CD14-positive monocyte (primary cell): ENCODE measurements around the gene COX6A2. TPM values are rescaled to one million over a fixed set of nuclear protein-coding genes. Genes with fewer than 3 reads are reported as not detected.

Experiments used
- DNase-seq, 3 donors: peaks; one replicate each; pipeline ENCODE4 v3.0.0-alpha.2; 2011 to 2022
- H2AFZ ChIP-seq: 2 replicates; pipeline ENCODE4 v1.6.0; 2012; ENCODE audit warnings: mild to moderate bottlenecking, low read depth, low read length, inconsistent platforms; ENCODE audit not compliant: insufficient read depth, poor library complexity, severe bottlenecking
- H3K27ac ChIP-seq, 2 donors: 1 replicate in 1 of 2; 2 replicates in 1 of 2; pipeline ENCODE4 v1.5.1; 2012 to 2013; ENCODE audit warnings: low read length in 2 of 2, control low read depth in 1 of 2, inconsistent platforms in 1 of 2, low read depth in 1 of 2, mild to moderate bottlenecking in 1 of 2
- H3K27me3 ChIP-seq, 2 donors: one replicate each; pipeline versions ENCODE4 v1.6.0 to v1.6.1; 2011 to 2013; ENCODE audit warnings: low read length in 2 of 2; ENCODE audit not compliant: control insufficient read depth in 2 of 2, insufficient read depth in 2 of 2
- H3K36me3 ChIP-seq, 2 donors: replicated peaks in 1 of 2; 1 replicate in 1 of 2; 2 replicates in 1 of 2; pipeline versions ENCODE4 v1.5.1 to v1.6.1; 2012 to 2013; ENCODE audit warnings: low read length in 2 of 2, control low read depth in 1 of 2, inconsistent platforms in 1 of 2, mild to moderate bottlenecking in 1 of 2; ENCODE audit not compliant: insufficient read depth in 2 of 2, control insufficient read depth in 1 of 2
- H3K4me1 ChIP-seq, 2 donors: 1 replicate in 1 of 2; 2 replicates in 1 of 2; pipeline versions ENCODE4 v1.5.1 to v1.6.1; 2012 to 2013; ENCODE audit warnings: low read length in 2 of 2, control low read depth in 1 of 2, inconsistent platforms in 1 of 2, mild to moderate bottlenecking in 1 of 2, moderate library complexity in 1 of 2; ENCODE audit not compliant: insufficient read depth in 2 of 2, control insufficient read depth in 1 of 2
- H3K4me2 ChIP-seq: replicated peaks from 2 replicates; pipeline ENCODE3; 2012; ENCODE audit warnings: low read length, moderate library complexity, mild to moderate bottlenecking; ENCODE audit not compliant: poor library complexity, severe bottlenecking; ENCODE audit errors: extremely low read depth
- H3K4me3 ChIP-seq, 3 experiments: fragments of 200-600 bp in 1 of 3; sonication (generic) in 1 of 3; replicated peaks in 1 of 3; 1 replicate in 2 of 3; 2 replicates in 1 of 3; pipeline ENCODE4 v1.5.1; 2011 to 2013; ENCODE audit warnings: low read length in 3 of 3, mild to moderate bottlenecking in 3 of 3, control low read depth in 2 of 3, low read depth in 2 of 3, inconsistent platforms in 1 of 3, moderate library complexity in 1 of 3
- H3K79me2 ChIP-seq: 2 replicates; pipeline ENCODE4 v1.6.0; 2012; ENCODE audit warnings: mild to moderate bottlenecking, control low read depth, inconsistent platforms, low read length, moderate library complexity; ENCODE audit not compliant: insufficient read depth
- H3K9ac ChIP-seq: 2 replicates; pipeline ENCODE4 v1.6.0; 2017; ENCODE audit warnings: low read length, mild to moderate bottlenecking; ENCODE audit not compliant: insufficient read depth, poor library complexity, severe bottlenecking
- H3K9me3 ChIP-seq, 2 donors: replicated peaks in 1 of 2; 1 replicate in 1 of 2; 2 replicates in 1 of 2; pipeline versions ENCODE4 v1.5.1 to v1.6.1; 2012 to 2013; ENCODE audit warnings: low read length in 2 of 2, control low read depth in 1 of 2; ENCODE audit not compliant: control insufficient read depth in 1 of 2, insufficient read depth in 1 of 2
- H4K20me1 ChIP-seq: 2 replicates; pipeline ENCODE4 v1.6.0; 2012; ENCODE audit warnings: mild to moderate bottlenecking, low read length, control low read depth, moderate library complexity; ENCODE audit not compliant: insufficient read depth
- H3K27ac Mint-ChIP-seq, 7 donors: one replicate each; pipeline ENCODE4 v1.8.0; 2020; ENCODE audit warnings: mild to moderate bottlenecking in 7 of 7, mixed read lengths in 7 of 7, moderate library complexity in 6 of 7, inconsistent platforms in 2 of 7
- H3K27me3 Mint-ChIP-seq, 3 donors: one replicate each; pipeline ENCODE4 v1.8.0; 2021 to 2022; ENCODE audit warnings: low read depth in 3 of 3, mild to moderate bottlenecking in 3 of 3, mixed read lengths in 3 of 3, moderate library complexity in 3 of 3, inconsistent platforms in 1 of 3
- H3K36me3 Mint-ChIP-seq, 2 donors: one replicate each; pipeline ENCODE4 v1.8.0; 2020; ENCODE audit warnings: mixed read lengths in 2 of 2, inconsistent platforms in 1 of 2, mild to moderate bottlenecking in 1 of 2
- H3K4me1 Mint-ChIP-seq: one replicate; pipeline ENCODE4 v1.8.0; 2020; ENCODE audit warnings: mild to moderate bottlenecking, mixed read lengths
- H3K4me3 Mint-ChIP-seq, 2 donors: one replicate each; pipeline ENCODE4 v1.8.0; 2020; ENCODE audit warnings: mild to moderate bottlenecking in 2 of 2, mixed read lengths in 2 of 2, moderate library complexity in 1 of 2
- H3K9me3 Mint-ChIP-seq, 7 donors: one replicate each; pipeline ENCODE4 v1.8.0; 2020 to 2022; ENCODE audit warnings: mixed read lengths in 7 of 7, mild to moderate bottlenecking in 6 of 7, moderate library complexity in 6 of 7, inconsistent platforms in 2 of 7
- CTCF ChIP-seq: fragments of 200-600 bp; IDR thresholded peaks from one replicate; pipeline ENCODE4 v1.8.0; 2022; ENCODE audit warnings: antibody characterized with exemption, mild to moderate bottlenecking
- WGBS: methylation state at CpG from one replicate; pipeline ENCODE4 v1.1.5; 2013; ENCODE audit warnings: missing lambda C conversion rate; ENCODE audit not compliant: insufficient coverage; 5-methylcytosine and 5-hydroxymethylcytosine counted together
- intact Hi-C, 2 donors: fragments of 100-400 bp; cut with micrococcal nuclease; formaldehyde crosslinking; loops; one replicate each; pipeline versions ENCODE4 v1.15.0 to v1.15.1; 2023
- polyA plus RNA-seq, 3 donors: library from polyadenylated mRNA; depleted of rRNA in 1 of 3; unstranded in 2 of 3; stranded (reverse) in 1 of 3; fragments of 300-500 nt in 2 of 3; fragments of >200 nt in 1 of 3; fragmentation: Illumina TruSeq in 2 of 3; gene quantifications; 1 replicate in 2 of 3; 2 replicates in 1 of 3; pipeline ENCODE4 v1.2.3, GENCODE V29; 2012 to 2021

Gene COX6A2
- polyA plus RNA-seq, 3 donors = not detected

GRCh38 chr16:31474773-31475738, 46.9 kb upstream of the COX6A2 start:
- intact Hi-C loops = no loop called here
- H3K27me3 Mint-ChIP-seq = peaks cover 4 to 61% (median 49%) of the 10 kb centered on the region in 3 donors
- H3K27me3 ChIP-seq = peaks cover 0 to 29% of the 10 kb centered on the region in 2 donors
- no peak overlapping the region for H3K27ac Mint-ChIP-seq
- H3K79me2 ChIP-seq = no peaks in the 10 kb centered on the region
- no peak overlapping the region for H3K4me3 ChIP-seq
- no peak overlapping the region for H2AFZ ChIP-seq
- H3K27ac ChIP-seq = no peak overlapping the region
- no peak for TF ChIP-seq CTCF
- 100% methylated on average over 2 of the region's 12 CpGs for WGBS
- H3K4me1 Mint-ChIP-seq = peaks cover 36% of the 10 kb centered on the region
- H3K9ac ChIP-seq = no peak overlapping the region
- no peaks in the 10 kb centered on the region for H4K20me1 ChIP-seq
- no peak overlapping the region for H3K4me2 ChIP-seq
- H3K9me3 Mint-ChIP-seq = peaks cover 5 to 15% (median 7%) of the 10 kb centered on the region in 7 donors
- peaks cover 0 to 5% of the 10 kb centered on the region in 2 donors for H3K9me3 ChIP-seq
- no peak for DNase-seq
- peaks cover 3% of the 10 kb centered on the region in 2 donors for H3K36me3 Mint-ChIP-seq
- H3K4me1 ChIP-seq = peaks cover 26 to 35% of the 10 kb centered on the region in 2 donors
- H3K4me3 Mint-ChIP-seq = peak overlapping the region in 1 of 2 donors; percentile 54
- no peaks in the 10 kb centered on the region for H3K36me3 ChIP-seq

GRCh38 chr16:31474173-31474714, 46.1 kb upstream of the COX6A2 start:
- 85% methylated on average over 9 of the region's 12 CpGs for WGBS
- H3K9me3 ChIP-seq = peaks cover 0 to 5% of the 10 kb centered on the region in 2 donors
- H3K9ac ChIP-seq = no peak overlapping the region
- no peak for TF ChIP-seq CTCF
- H4K20me1 ChIP-seq = no peaks in the 10 kb centered on the region
- H3K4me1 ChIP-seq = peaks cover 26 to 35% of the 10 kb centered on the region in 2 donors
- Mint-ChIP-seq H3K4me1 (peaks cover 36% of the 10 kb centered on the region), H3K27me3 (peaks cover 4 to 59% (median 49%) of the 10 kb centered on the region in 3 donors), H3K9me3 (peaks cover 5 to 15% (median 7%) of the 10 kb centered on the region in 7 donors), H3K4me3 (no peak overlapping the region), H3K27ac (no peak overlapping the region), H3K36me3 (peaks cover 3% of the 10 kb centered on the region in 2 donors)
- no peak overlapping the region for H2AFZ ChIP-seq
- H3K4me2 ChIP-seq = no peak overlapping the region
- no peaks in the 10 kb centered on the region for H3K36me3 ChIP-seq
- no peaks in the 10 kb centered on the region for H3K79me2 ChIP-seq
- peaks cover 0 to 29% of the 10 kb centered on the region in 2 donors for H3K27me3 ChIP-seq
- no peak for DNase-seq
- no peak overlapping the region for H3K4me3 ChIP-seq
- intact Hi-C loops = no loop called here
- H3K27ac ChIP-seq = no peak overlapping the region
